Astrocyte (in vitro differentiated cells and primary cell): ENCODE data around the gene TAS2R7.

Experiments
- CTCF ChIP-seq: IDR thresholded peaks from 2 replicates; pipeline ENCODE4 v1.5.1; 2011; ENCODE audit warnings: low read depth, mild to moderate bottlenecking, inconsistent platforms, low read length, moderate library complexity; ENCODE audit not compliant: insufficient read depth
- EZH2 ChIP-seq: IDR thresholded peaks from 2 replicates; pipeline ENCODE4 v1.6.1; 2012; ENCODE audit warnings: mild to moderate bottlenecking, low read length, inconsistent platforms; ENCODE audit not compliant: insufficient read depth

GRCh38 chr12:10759657-10760056 lies 42.8 kb downstream of the TAS2R7 start:
- TF ChIP-seq CTCF (no peak), EZH2 (no peak)
